ENCODE results near the gene MIEN1.
A peak's percentile ranks its signal among the peaks of the same experiment; 100 is the strongest.
"Not testable (repeated sequence)": the region's sequence is repeated elsewhere in the genome, so short reads cannot be mapped to it uniquely, and the experiment has no call there.

The MIEN1 gene, protein sequence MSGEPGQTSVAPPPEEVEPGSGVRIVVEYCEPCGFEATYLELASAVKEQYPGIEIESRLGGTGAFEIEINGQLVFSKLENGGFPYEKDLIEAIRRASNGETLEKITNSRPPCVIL

DNA sequence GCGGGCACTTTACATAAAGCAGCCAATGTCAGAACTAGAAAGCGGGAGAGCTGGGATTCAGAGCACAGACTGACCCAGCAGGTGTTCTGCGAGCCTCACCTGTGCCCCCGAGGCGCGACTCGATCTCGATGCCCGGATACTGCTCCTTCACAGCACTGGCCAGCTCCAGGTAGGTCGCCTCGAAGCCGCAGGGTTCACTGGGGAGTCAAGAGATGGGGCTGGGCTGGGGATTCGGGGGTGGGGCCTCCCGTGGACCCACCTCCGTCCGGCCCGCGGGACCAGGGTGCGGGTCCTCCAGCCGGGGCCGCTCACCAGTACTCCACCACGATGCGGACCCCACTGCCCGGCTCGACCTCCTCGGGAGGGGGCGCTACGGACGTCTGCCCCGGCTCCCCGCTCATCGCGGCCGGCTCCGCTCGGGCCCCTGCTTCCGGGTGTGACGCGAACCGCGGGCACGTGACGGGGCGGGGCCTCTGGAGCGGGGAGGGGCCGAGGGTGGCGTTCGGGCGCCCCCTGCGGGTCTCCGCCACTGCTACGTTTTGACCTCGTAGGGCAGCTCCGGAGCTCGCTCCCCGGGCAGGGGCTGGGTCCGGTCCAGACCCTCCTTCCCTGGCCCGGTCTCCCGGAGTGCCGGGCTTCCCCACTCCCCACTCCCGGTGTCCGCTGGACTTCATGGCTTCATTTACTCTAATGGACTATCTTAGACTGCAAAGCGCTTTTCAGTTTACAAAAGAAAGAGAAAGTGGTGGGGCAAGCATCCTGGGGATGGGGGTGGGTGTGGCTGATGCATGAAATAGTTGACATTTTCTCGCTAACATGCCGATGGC is at the start of gene MIEN1:
Gene MIEN1, minus strand, starts transcription at position 438 of the 827 bp plus-strand sequence. Its CDS starts 37 bp downstream, at position 401.
- DNase-seq: peak; percentile 91

GRCh38 chr17:39777534-39778365 is 47.4 kb upstream of the MIEN1 start:
- no peak for DNase-seq

GRCh38 chr17:39776252-39776651 is 45.9 kb upstream of the MIEN1 start:
- DNase-seq: no peak

- DNase-seq: no peak
These were observed 44.7 kb upstream of the MIEN1 start for GRCh38 chr17:39775031-39775430.

- DNase-seq: no peak
These were observed 43.7 kb upstream of the MIEN1 start for GRCh38 chr17:39774047-39774446.

- no peak for DNase-seq
These were observed 42.9 kb upstream of the MIEN1 start for GRCh38 chr17:39772987-39773934.

GRCh38 chr17:39772415-39772814 is 42.1 kb upstream of the MIEN1 start:
- DNase-seq: no peak

DNA sequence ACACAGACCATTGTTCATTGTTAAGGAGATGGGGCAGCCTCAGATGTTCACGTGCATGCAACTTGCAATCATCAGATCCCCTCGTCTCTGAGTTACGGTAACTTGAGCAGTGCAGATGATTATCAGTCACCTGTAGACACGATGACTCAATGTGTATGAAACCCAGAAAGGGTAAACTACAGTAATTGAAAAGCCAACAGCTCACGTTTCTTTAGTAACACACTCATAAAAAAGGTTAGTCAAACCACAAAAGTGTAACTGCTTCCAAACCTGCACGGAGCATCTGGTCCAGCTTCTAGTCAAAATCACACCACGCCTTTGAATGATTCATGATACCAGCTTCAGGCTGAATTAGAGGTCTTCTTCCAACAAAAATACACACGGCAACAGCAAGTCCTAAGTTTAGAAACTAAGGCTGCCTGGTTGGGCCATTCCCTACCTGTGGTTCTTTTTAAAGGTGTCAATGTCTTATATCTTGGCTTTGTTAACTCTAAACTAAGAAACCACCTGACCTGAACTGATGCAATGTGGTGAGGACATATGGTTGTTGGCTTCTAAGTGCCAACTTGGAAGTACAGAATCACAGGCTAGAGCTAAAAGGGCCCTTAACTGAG is 39.7 kb upstream of the MIEN1 start:
- peak; percentile 67 for DNase-seq

- DNase-seq: no peak
These were observed 36.8 kb upstream of the MIEN1 start for GRCh38 chr17:39767147-39767546.

GRCh38 chr17:39765766-39766165 is 35.4 kb upstream of the MIEN1 start:
- no peak for DNase-seq

GRCh38 chr17:39765175-39765574 is 34.8 kb upstream of the MIEN1 start:
- no peak for DNase-seq

- DNase-seq: not testable (repeated sequence)
These were observed 33.8 kb upstream of the MIEN1 start for GRCh38 chr17:39764171-39764570.

DNA sequence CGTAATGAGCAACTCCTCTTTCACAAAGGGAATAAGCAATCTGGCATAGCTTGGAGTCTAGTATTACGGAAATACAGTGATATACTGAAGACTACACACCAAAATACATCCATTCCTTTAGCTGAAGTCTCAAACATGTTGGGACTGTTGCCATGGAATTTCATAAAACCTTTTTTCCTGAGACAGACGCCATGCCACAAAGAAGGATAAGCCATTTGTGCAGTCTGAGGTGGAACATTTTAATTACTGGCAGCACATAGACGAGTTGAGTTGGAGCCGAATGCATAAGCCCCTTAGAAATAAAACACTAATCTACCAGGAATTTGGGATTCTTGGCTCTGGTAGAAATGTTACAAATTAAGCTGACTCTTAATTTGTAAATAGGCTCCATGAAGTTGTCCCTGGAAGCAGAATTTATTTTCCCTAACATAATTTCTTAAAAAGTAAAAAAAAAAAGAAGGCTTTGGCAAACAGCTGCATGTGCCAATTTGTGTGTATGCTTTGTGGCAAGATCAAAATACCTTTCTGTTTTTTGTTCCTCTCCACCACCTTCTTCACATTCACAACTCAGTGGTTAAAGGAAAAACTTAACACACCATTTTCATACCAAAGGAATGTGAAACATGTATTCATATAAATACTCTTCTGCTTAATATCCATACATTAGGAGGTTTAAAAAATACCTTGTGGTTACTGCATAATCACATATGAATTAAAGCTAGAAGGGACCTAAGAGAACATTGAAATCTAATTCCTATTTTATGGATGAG is 32.9 kb upstream of the MIEN1 start:
- DNase-seq: no peak

DNA sequence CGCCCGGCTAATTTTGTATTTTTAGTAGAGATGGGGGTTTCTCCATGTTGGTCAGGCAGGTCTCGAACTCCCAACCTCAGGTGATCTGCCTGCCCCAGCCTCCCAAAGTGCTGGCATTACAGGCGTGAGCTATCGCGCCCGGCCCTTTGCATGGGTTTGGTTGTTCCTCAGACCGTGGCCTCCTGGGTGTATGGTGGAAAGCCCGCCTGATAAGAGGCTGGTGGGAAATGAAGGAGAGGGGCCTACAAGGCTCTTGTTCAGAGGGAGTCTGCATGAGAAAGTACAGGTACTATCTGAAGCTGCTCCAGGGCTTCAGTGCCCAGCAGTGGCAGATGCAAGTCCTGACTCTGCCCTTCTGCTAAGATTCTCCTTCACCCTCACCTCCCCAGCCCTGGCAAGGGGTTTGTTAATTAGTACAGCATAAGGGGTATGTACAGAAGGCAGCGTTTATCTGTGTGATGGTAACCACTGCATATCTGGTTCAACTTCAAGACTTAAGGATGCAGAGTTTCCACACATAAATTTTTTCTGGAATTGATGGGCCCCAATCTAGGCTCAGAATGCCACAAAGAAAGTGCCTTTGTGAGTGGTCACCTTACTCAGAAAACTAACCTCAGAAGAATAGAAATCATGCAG is 31.6 kb upstream of the MIEN1 start:
- no peak for DNase-seq

DNA sequence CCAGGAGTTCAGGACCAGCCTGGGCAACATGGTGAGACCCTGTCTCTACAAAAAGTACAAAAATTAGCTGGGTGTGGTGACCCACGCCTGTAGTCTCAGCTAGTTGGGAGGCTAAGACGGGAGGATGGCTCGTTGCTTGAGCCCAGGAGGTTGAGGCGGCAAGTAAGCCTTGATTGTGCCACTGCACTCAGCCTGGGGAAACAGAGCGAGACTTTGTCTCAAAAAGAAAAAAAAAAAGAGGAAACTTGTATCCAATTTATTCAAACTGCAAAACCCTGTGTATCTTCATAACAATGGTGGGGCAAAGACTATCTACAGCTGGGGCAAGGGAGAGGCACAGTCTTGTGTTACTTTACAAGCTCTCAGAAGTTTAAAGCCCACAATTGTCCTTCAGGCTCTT is 28.9 kb upstream of the MIEN1 start:
- DNase-seq: no peak

DNA sequence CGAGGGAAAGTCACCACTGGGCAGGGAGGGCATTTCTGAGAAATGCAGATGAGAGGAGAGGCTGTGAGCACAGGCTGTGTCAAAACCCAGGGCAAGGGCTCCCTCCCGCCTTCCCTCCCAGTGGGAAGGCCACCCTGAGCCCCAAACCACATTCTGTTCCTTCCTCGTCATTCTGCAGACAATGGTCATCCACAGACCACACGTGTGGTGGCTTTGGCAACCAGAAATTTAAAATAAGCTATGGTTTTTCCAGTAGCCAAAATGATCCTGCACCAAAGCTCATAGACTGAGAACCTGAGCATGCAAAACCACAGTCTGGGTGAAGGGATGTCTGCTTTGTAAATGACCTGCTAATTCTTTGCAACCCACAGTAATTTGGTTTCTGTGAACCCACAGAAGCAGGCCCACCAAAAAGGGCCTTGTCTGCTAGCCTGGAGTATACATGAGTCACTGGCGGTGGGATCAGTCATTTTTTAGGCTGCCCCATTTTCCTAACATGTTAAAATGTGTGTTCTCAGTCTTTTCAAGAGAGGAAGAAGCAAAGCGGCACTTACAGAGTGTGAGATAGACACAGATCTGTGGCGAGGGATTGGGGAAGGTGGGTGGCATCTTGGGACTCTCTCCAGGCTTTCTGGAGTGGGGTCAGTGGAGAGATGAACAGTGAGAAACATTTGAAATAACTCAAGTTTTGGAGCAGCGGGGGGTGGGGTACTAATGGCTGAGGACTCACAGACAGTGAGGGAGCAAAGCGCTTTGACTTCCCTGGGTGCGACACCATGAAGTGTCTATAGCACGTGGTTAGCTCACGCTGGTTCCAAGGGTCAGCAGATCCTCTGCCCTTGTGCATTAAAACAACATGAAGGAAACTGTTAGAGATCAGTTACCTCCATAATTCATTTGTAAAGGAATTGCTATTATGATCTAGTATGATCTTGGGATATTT is 27.9 kb upstream of the MIEN1 start:
- DNase-seq: no peak

GRCh38 chr17:39757176-39757662 is 26.9 kb upstream of the MIEN1 start:
- DNase-seq: no peak

- no peak for DNase-seq
These were observed 26.2 kb upstream of the MIEN1 start for GRCh38 chr17:39756380-39757079.
